H1 (cell line): ENCODE data around the gene PCBP4. TPM values are rescaled to one million over a fixed set of nuclear protein-coding genes. Genes with fewer than 3 reads are reported as not detected.

Experiments used
- CTCF ChIA-PET: fragments of 300-600 bp; sonication (Branson Sonifier 250); formaldehyde crosslinking; loops from one replicate; lab custom pipeline; 2021; ENCODE audit not compliant: partially characterized antibody; lab: Charles Lee
- POLR2A ChIA-PET: fragments of 300-600 bp; sonication (Branson Sonifier 250); formaldehyde crosslinking; loops from one replicate; lab custom pipeline; 2021; ENCODE audit warnings: inconsistent platforms; ENCODE audit not compliant: partially characterized antibody; lab: Charles Lee
- DNase-seq, 2 experiments: peaks; one replicate each; pipeline versions ENCODE4 v3.0.0 to v3.0.0-alpha.2; 2010 to 2022; ENCODE audit warnings: low spot score in 2 of 2, low read depth in 1 of 2, mixed read lengths in 1 of 2
- FAIRE-seq: peaks from 2 replicates; lab custom pipeline; 2011; peaks lifted over from hg19 to GRCh38; lab: Jason Lieb, UNC
- H2AFZ ChIP-seq: 2 replicates; pipeline ENCODE4 v1.8.1; 2012; ENCODE audit warnings: low read length, inconsistent platforms
- H2AK5ac ChIP-seq: 2 replicates; pipeline ENCODE4 v1.6.1; 2013; ENCODE audit warnings: low read depth, low read length
- H2BK120ac ChIP-seq: replicated peaks from 2 replicates; pipeline ENCODE3; 2013; ENCODE audit warnings: low read depth, low read length, inconsistent platforms
- H2BK12ac ChIP-seq: 2 replicates; pipeline ENCODE4 v1.6.1; 2013; ENCODE audit warnings: low read depth, low read length
- H2BK15ac ChIP-seq: 2 replicates; pipeline ENCODE4 v1.6.1; 2013; ENCODE audit warnings: low read length
- H2BK20ac ChIP-seq: 2 replicates; pipeline ENCODE4 v1.6.1; 2013; ENCODE audit warnings: low read length
- H2BK5ac ChIP-seq: 2 replicates; pipeline ENCODE4 v1.6.1; 2013; ENCODE audit warnings: low read depth, low read length
- H3K14ac ChIP-seq: 2 replicates; pipeline ENCODE4 v1.6.1; 2013; ENCODE audit warnings: inconsistent platforms; ENCODE audit not compliant: insufficient read length
- H3K18ac ChIP-seq: 2 replicates; pipeline ENCODE4 v1.6.1; 2013; ENCODE audit warnings: low read length; ENCODE audit errors: extremely low read depth
- H3K23ac ChIP-seq: 2 replicates; pipeline ENCODE4 v1.6.1; 2013; ENCODE audit warnings: inconsistent platforms; ENCODE audit not compliant: insufficient read length
- H3K23me2 ChIP-seq: 2 replicates; pipeline ENCODE4 v1.6.1; 2013; ENCODE audit warnings: low read depth, low read length
- H3K27ac ChIP-seq: 2 replicates; pipeline ENCODE4 v1.6.1; 2011; ENCODE audit warnings: low read depth, low read length, inconsistent platforms
- H3K27me3 ChIP-seq, 4 experiments: replicated peaks in 1 of 4; 1 replicate in 1 of 4; 2 replicates in 3 of 4; pipeline versions ENCODE4 v1.6.1 to v1.8.1; 2011 to 2013; ENCODE audit warnings: low read length in 3 of 4, mild to moderate bottlenecking in 3 of 4, inconsistent platforms in 2 of 4, mixed read lengths in 2 of 4, moderate library complexity in 1 of 4; ENCODE audit not compliant: control insufficient read depth in 3 of 4, insufficient read depth in 3 of 4; ENCODE audit errors: extremely low read depth in 1 of 4
- H3K36me3 ChIP-seq, 4 experiments: 2 replicates each; pipeline versions ENCODE4 v1.6.1 to v1.8.1; 2011 to 2013; ENCODE audit warnings: mild to moderate bottlenecking in 4 of 4, low read length in 3 of 4, moderate library complexity in 2 of 4, control low read depth in 1 of 4, inconsistent platforms in 1 of 4; ENCODE audit not compliant: insufficient read depth in 4 of 4, control insufficient read depth in 2 of 4
- H3K4ac ChIP-seq: replicated peaks from 2 replicates; pipeline ENCODE3; 2013; ENCODE audit warnings: low read length, low read depth, mixed read lengths, inconsistent platforms; ENCODE audit not compliant: insufficient read length
- H3K4me1 ChIP-seq, 4 experiments: replicated peaks in 1 of 4; 1 replicate in 1 of 4; 2 replicates in 3 of 4; pipeline versions ENCODE4 v1.6.1 to v1.8.1; 2011 to 2013; ENCODE audit warnings: low read length in 3 of 4, inconsistent platforms in 2 of 4, mixed read lengths in 1 of 4; ENCODE audit not compliant: insufficient read depth in 4 of 4, control insufficient read depth in 3 of 4
- H3K4me2 ChIP-seq, 2 experiments: 2 replicates each; pipeline versions ENCODE4 v1.6.1 to v1.8.1; 2011 to 2013; ENCODE audit warnings: low read depth in 2 of 2, low read length in 2 of 2, control low read depth in 1 of 2, inconsistent platforms in 1 of 2, mild to moderate bottlenecking in 1 of 2; ENCODE audit not compliant: insufficient read depth in 1 of 2
- H3K4me3 ChIP-seq, 4 experiments: fragments of 200-600, 300-600 bp in 1 of 4; sonication (generic), shearing (Covaris generic), sonication (Bioruptor Twin) in 1 of 4; 2 replicates each; pipeline versions ENCODE4 v1.5.1 to v1.8.1; 2011 to 2016; ENCODE audit warnings: low read length in 4 of 4, low read depth in 3 of 4, control low read depth in 2 of 4, inconsistent platforms in 2 of 4, mild to moderate bottlenecking in 2 of 4, mixed read lengths in 1 of 4, moderate library complexity in 1 of 4; ENCODE audit not compliant: insufficient read depth in 2 of 4; ENCODE audit errors: extremely low read depth in 1 of 4
- H3K56ac ChIP-seq: replicated peaks from 2 replicates; pipeline ENCODE3; 2013; ENCODE audit warnings: low read depth, mild to moderate bottlenecking, mixed read lengths, low read length, inconsistent platforms; ENCODE audit not compliant: insufficient read length
- H3K79me1 ChIP-seq: 2 replicates; pipeline ENCODE4 v1.6.1; 2013; ENCODE audit warnings: low read depth, low read length, control low read depth
- H3K79me2 ChIP-seq, 2 experiments: 2 replicates each; pipeline versions ENCODE4 v1.6.1 to v1.8.1; 2012 to 2013; ENCODE audit warnings: low read length in 2 of 2, mild to moderate bottlenecking in 2 of 2, inconsistent platforms in 1 of 2; ENCODE audit not compliant: insufficient read depth in 2 of 2, control insufficient read depth in 1 of 2
- H3K9ac ChIP-seq, 4 experiments: replicated peaks in 1 of 4; 1 replicate in 1 of 4; 2 replicates in 3 of 4; pipeline versions ENCODE4 v1.6.1 to v1.8.1; 2011 to 2013; ENCODE audit warnings: low read depth in 3 of 4, low read length in 3 of 4, control low read depth in 2 of 4, mild to moderate bottlenecking in 2 of 4, moderate library complexity in 2 of 4, inconsistent platforms in 1 of 4; ENCODE audit errors: extremely low read depth in 1 of 4
- H3K9me3 ChIP-seq, 2 experiments: 2 replicates each; pipeline versions ENCODE4 v1.6.1 to v1.8.1; 2012 to 2013; ENCODE audit warnings: mild to moderate bottlenecking in 2 of 2, moderate library complexity in 2 of 2, control low read depth in 1 of 2, inconsistent platforms in 1 of 2, low read depth in 1 of 2, low read length in 1 of 2, mixed read lengths in 1 of 2; ENCODE audit not compliant: insufficient read depth in 2 of 2
- H4K20me1 ChIP-seq, 2 experiments: replicated peaks in 1 of 2; 2 replicates each; pipeline versions ENCODE3 to v1.8.1; 2011 to 2013; ENCODE audit warnings: inconsistent platforms in 2 of 2, low read length in 2 of 2, mild to moderate bottlenecking in 1 of 2; ENCODE audit not compliant: insufficient read depth in 2 of 2, control insufficient read depth in 1 of 2
- H4K5ac ChIP-seq: 2 replicates; pipeline ENCODE4 v1.6.1; 2013; ENCODE audit warnings: low read length, low read depth, mixed read lengths, inconsistent platforms; ENCODE audit not compliant: insufficient read length
- H4K8ac ChIP-seq: 2 replicates; pipeline ENCODE4 v1.8.0; 2013; ENCODE audit warnings: mild to moderate bottlenecking, moderate library complexity, low read length, inconsistent platforms; ENCODE audit not compliant: insufficient read depth; ENCODE audit errors: extremely low read depth
- H4K91ac ChIP-seq: replicated peaks from 2 replicates; pipeline ENCODE3; 2013; ENCODE audit warnings: low read length, mixed read lengths, inconsistent platforms; ENCODE audit not compliant: insufficient read length
- BRCA1 ChIP-seq: IDR thresholded peaks from 2 replicates; pipeline ENCODE4 v1.6.1; 2012; ENCODE audit warnings: low read depth, low read length, improper control_type of control experiment
- CBX5 ChIP-seq: fragments of 300-800, 300-1000 bp; sonication (generic); IDR thresholded peaks from 2 replicates; pipeline ENCODE4 v1.7.1; 2016; ENCODE audit warnings: antibody characterized with exemption, low read length, low read depth
- EZH2 ChIP-seq: fragments of 200-600 bp; sonication (generic); IDR thresholded peaks from 2 replicates; pipeline ENCODE4 v1.7.1; 2012; ENCODE audit warnings: low read depth, mild to moderate bottlenecking, moderate library complexity, low read length, inconsistent platforms; ENCODE audit not compliant: severe bottlenecking
- JUN ChIP-seq: IDR thresholded peaks from 2 replicates; pipeline ENCODE4 v1.6.1; 2011; ENCODE audit warnings: low read depth, mild to moderate bottlenecking, improper control_type of control experiment, low read length
- KDM1A ChIP-seq: fragments of 200-600, 300-600 bp; sonication (generic); IDR thresholded peaks from 2 replicates; pipeline ENCODE4 v1.7.1; 2016; ENCODE audit warnings: mild to moderate bottlenecking, low read length, borderline replicate concordance
- POU5F1 ChIP-seq: IDR thresholded peaks from 2 replicates; pipeline ENCODE4 v1.6.1; 2011; ENCODE audit warnings: low read depth, mild to moderate bottlenecking, low read length, moderate library complexity
- TAF1 ChIP-seq: IDR thresholded peaks from 2 replicates; pipeline ENCODE4 v1.6.1; 2011; ENCODE audit warnings: mild to moderate bottlenecking, low read depth, low read length
- ZNF274 ChIP-seq: IDR thresholded peaks from 2 replicates; pipeline ENCODE4 v1.7.0; 2012; ENCODE audit warnings: low read length, borderline replicate concordance; ENCODE audit errors: extremely low read depth
- WGBS, 2 experiments: shearing (Covaris generic) in 1 of 2; methylation state at CpG; one replicate each; pipeline versions ENCODE4 v1.1.6 to v1.1.7; 2013 to 2015; ENCODE audit warnings: low lambda C conversion rate in 2 of 2, mixed read lengths in 2 of 2, inconsistent platforms in 1 of 2, low coverage in 1 of 2, missing lambda C conversion rate in 1 of 2; ENCODE audit not compliant: insufficient replicate concordance in 2 of 2, insufficient coverage in 1 of 2, insufficient read length in 1 of 2; ENCODE audit errors: extremely low coverage in 1 of 2, missing lambda C conversion rate in 1 of 2; 5-methylcytosine and 5-hydroxymethylcytosine counted together
- polyA plus RNA-seq, 7 experiments: library from polyadenylated mRNA; depleted of rRNA in 3 of 7; stranded (reverse) in 5 of 7; unstranded in 2 of 7; fragments of >200 nt in 5 of 7; fragments of 200-250 nt in 2 of 7; gene quantifications; 1 replicate in 5 of 7; 2 replicates in 1 of 7; 4 replicates in 1 of 7; pipeline versions ENCODE4 v1.2.1 to v1.2.3, GENCODE V29; 2011 to 2013; ENCODE audit warnings: missing spikeins in 2 of 7, mixed read lengths in 2 of 7
- total RNA-seq: library from RNA; stranded (reverse); fragmentation: NEBNext Ultra II Directional; extraction: Animal tissue kit (Norgen Biotek cat#: 25700); gene quantifications from 2 replicates; pipeline ENCODE4 v1.2.1, GENCODE V29; 2021
- TF ChIP-seq, protein P1 (sequence below), 3 experiments: IDR thresholded peaks; 1 replicate in 2 of 3; 2 replicates in 1 of 3; pipeline versions ENCODE4 v1.5.1 to v1.6.1; 2011; ENCODE audit warnings: low read length in 3 of 3, mild to moderate bottlenecking in 3 of 3, inconsistent platforms in 2 of 3, low read depth in 1 of 3, moderate library complexity in 1 of 3; ENCODE audit not compliant: insufficient read depth in 1 of 3; ENCODE audit errors: control extremely low read depth in 1 of 3

PCBP4 gene
- total and polyA plus RNA-seq, 2 of the 8 experiments (the other 6 are each of a cell fraction or from before 2014, with no cell fraction given), result 16.4 to 34.1 TPM

DNA sequence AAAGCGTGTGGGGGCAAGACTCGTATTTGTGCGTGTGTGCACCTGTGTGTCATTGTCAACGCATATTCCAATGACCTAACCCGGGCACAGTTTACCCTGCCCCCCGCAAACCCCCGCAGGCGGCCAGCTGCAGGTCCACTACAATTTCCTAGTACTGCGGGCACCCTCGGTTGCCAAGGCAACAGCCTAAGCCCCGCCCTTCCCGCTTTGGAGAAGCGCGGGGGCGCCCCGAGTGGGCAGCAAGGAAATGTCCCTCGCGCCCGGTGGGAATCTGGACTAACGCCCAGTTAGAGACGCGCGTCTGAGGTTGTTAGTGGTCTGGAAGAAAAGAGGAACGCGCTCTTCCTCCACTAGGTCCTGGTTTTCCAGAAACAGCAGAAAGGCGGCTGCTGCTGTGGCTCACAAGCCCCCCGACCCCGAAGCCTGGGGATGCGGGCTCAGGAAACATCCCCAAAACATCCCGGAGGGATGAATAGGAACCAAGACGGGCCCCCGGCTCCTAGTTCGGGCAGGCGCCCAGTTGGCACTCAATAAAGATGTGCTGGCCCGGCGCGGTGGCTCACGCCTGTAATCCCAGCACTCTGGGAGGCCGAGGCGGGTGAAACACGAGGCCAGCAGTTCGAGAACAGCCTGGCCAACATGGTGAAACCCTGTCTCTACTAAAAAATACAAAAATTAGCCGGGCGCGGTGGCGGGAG is 8.7 kb upstream of the PCBP4 start:
- Histone ChIP-seq H2BK20ac (no peak overlapping the region), H4K5ac (no peak overlapping the region), H2BK12ac (no peak overlapping the region), H2BK15ac (no peak overlapping the region), H3K79me1 (peaks cover 5% of the 10 kb centered on the region), H2AFZ (no peak overlapping the region), H4K20me1 (peaks cover 0 to 6% of the 10 kb centered on the region in 2 experiments), H3K4ac (no peak overlapping the region), H3K9me3 (no peaks in the 10 kb centered on the region; a peak in 1 of 4 replicates), H3K79me2 (no peaks in the 10 kb centered on the region), H2AK5ac (0 out of 2 replicates have a peak overlapping the region, but pooled peaks have one; percentile 70), H2BK120ac (no peak overlapping the region), H4K91ac (no peak overlapping the region), H3K9ac (no peak overlapping the region), H3K4me2 (peak overlapping the region; percentile 83), H4K8ac (no peak overlapping the region), H3K4me3 (peak overlapping the region in 3 of 4 experiments; percentile 33 to 64 (median 44); a peak in 5 of 8 replicates), H3K36me3 (no peaks in the 10 kb centered on the region), H3K27ac (no peak overlapping the region), H3K27me3 (peaks cover 2 to 32% (median 24%) of the 10 kb centered on the region in 4 experiments; a peak in 6 of 7 replicates), H2BK5ac (no peak overlapping the region), H3K14ac (no peak overlapping the region), H3K23me2 (peaks cover 10% of the 10 kb centered on the region), H3K56ac (no peak overlapping the region), H3K18ac (no peak overlapping the region), H3K4me1 (peaks cover 6 to 21% (median 15%) of the 10 kb centered on the region in 4 experiments), H3K23ac (no peak overlapping the region)
- DNase-seq, result peak in 1 of 2 experiments; percentile 80
- POLR2A ChIA-PET, result interaction anchor here (1.4 to 29.3 kb wide), 3 partner anchors 5 to 33 kb away, joined by 3 to 923 read pairs (median 923); partner anchors contain the start of genes ABHD14A, ABHD14B, ACY1 and PCBP4
- no peak for FAIRE-seq
- CTCF ChIA-PET, result interaction anchor here (1.1 to 1.4 kb wide), 2 partner anchors 18 to 77 kb away, joined by 3 read pairs; no protein-coding TSS in a partner anchor
- WGBS, 2 experiments, result 49% methylated on average over 45 of the region's 46 CpGs; no CpG with 5 or more reads in 1 of the 2 experiments
- TF ChIP-seq BRCA1 (no peak), TAF1 (no peak), CBX5 (no peak), KDM1A (peak; percentile 6; the same call in 1 of the 2 replicates), ZNF274 (no peak), POU5F1 (no peak), JUN (no peak), EZH2 (no peak)
- TF ChIP-seq, protein P1, sequence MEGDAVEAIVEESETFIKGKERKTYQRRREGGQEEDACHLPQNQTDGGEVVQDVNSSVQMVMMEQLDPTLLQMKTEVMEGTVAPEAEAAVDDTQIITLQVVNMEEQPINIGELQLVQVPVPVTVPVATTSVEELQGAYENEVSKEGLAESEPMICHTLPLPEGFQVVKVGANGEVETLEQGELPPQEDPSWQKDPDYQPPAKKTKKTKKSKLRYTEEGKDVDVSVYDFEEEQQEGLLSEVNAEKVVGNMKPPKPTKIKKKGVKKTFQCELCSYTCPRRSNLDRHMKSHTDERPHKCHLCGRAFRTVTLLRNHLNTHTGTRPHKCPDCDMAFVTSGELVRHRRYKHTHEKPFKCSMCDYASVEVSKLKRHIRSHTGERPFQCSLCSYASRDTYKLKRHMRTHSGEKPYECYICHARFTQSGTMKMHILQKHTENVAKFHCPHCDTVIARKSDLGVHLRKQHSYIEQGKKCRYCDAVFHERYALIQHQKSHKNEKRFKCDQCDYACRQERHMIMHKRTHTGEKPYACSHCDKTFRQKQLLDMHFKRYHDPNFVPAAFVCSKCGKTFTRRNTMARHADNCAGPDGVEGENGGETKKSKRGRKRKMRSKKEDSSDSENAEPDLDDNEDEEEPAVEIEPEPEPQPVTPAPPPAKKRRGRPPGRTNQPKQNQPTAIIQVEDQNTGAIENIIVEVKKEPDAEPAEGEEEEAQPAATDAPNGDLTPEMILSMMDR (IDR thresholded peaks at IDR 0.05; ENCODE audit: control extremely low read depth in 1 of 3, insufficient read depth in 1 of 3, low read depth in 1 of 3, low read length in 3 of 3), result peak in 1 of 3 experiments; percentile 24; a peak in 2 of 4 replicates
